DMS153 (cell line): ENCODE measurements around the gene YJU2.
"Not testable (repeated sequence)": the region's sequence is repeated elsewhere in the genome, so short reads cannot be mapped to it uniquely, and the experiment has no call there.

Experiments
- DNase-seq: peaks from one replicate; lab custom pipeline; 2025; lab: John Stamatoyannopoulos, UW

YJU2 gene

GRCh38 chr19:4246767-4247593 lies at the start of gene YJU2:
Gene YJU2 (plus strand): TSS chr19:4247080. CDS start chr19:4247147, 67 bp downstream.
- peak; percentile 97 for DNase-seq

DNA sequence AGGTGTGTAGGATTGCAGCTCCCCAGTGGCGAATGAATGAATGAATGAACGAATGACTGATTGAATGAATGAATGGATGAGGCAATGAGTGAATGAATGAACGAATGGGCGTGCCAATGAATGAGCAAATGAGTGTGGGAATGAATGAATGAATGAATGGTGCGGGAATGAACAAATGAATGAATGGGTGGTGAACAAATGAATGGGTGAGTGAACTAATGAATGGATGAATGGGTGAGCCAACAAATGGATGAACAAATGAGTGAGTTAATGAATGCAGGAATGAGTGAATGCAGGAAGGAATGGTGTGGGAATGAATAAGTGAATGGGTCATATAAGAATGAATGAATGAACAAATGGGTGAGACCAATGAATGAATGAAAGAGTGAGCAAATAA lies 49.7 kb upstream of the YJU2 start:
- DNase-seq = no peak

- no peak for DNase-seq
Measured at GRCh38 chr19:4197625-4198466, 49.0 kb upstream of the YJU2 start.

- no peak for DNase-seq
Measured at GRCh38 chr19:4198467-4199126, 48.3 kb upstream of the YJU2 start.

- DNase-seq = peak; percentile 16
Measured at GRCh38 chr19:4199699-4200293, 47.1 kb upstream of the YJU2 start.

DNA sequence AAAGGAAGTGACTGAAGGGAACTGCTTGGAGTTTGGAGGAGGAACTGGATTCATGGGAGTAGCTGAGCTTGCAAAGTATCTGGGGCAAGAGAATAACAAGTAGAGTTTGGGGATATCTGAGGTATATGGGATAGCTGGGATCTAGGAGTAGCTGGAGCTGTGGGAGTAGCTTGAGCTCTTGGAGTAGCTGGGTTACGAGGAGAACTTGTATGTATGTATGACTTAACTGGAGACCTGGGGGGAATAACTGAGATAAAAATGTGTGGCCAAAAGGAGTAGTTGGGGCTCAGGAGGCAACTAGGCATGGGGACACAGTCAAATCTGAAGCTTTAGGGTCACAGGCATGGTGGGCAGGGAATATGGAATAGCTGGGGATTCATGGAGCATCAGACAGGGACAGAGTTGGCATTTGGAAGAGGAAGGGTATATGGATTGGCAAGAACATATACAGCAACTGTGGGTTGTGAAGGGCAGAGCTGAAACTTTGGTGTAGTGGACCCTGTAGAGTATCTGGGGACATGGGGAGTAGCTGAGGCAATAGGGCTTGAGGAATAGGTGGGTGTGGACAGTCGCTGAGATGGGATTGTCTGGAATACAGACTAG lies 45.8 kb upstream of the YJU2 start:
- no peak for DNase-seq

- DNase-seq = no peak
Measured at GRCh38 chr19:4201798-4202197, 45.1 kb upstream of the YJU2 start.

- no peak for DNase-seq
Measured at GRCh38 chr19:4206818-4207484, 39.9 kb upstream of the YJU2 start.

- DNase-seq = peak; percentile 29
Measured at GRCh38 chr19:4208385-4209094, 38.3 kb upstream of the YJU2 start.

GRCh38 chr19:4210166-4210731 lies 36.6 kb upstream of the YJU2 start:
- no peak for DNase-seq

GRCh38 chr19:4213116-4213515 lies 33.8 kb upstream of the YJU2 start:
- DNase-seq = no peak

- DNase-seq = no peak
Measured at GRCh38 chr19:4215807-4216206, 31.1 kb upstream of the YJU2 start.

- DNase-seq = no peak
Measured at GRCh38 chr19:4216846-4217245, 30.0 kb upstream of the YJU2 start.

- DNase-seq = no peak
Measured at GRCh38 chr19:4217429-4218264, 29.2 kb upstream of the YJU2 start.

DNA sequence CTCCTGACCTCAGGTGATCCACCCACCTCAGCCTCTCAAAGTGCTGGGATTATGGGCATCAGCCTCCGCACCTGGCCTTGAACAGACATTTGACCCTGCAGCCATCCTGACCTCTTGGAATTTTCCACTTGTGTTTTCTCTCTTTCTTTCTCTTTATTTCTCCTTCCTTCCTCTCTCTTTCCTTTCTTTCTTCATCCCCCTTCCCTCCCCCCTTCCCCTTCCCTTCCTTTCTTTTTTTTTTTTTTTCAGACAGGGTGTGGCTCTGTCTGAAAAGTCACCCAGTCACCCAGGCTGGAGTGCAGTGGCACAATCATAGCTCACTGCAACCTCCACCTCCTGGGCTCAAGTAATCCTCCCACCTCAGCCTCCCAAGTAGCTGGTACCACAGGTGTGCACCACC lies 28.4 kb upstream of the YJU2 start:
- DNase-seq = not testable (repeated sequence)

GRCh38 chr19:4220188-4220587 lies 26.7 kb upstream of the YJU2 start:
- no peak for DNase-seq

DNA sequence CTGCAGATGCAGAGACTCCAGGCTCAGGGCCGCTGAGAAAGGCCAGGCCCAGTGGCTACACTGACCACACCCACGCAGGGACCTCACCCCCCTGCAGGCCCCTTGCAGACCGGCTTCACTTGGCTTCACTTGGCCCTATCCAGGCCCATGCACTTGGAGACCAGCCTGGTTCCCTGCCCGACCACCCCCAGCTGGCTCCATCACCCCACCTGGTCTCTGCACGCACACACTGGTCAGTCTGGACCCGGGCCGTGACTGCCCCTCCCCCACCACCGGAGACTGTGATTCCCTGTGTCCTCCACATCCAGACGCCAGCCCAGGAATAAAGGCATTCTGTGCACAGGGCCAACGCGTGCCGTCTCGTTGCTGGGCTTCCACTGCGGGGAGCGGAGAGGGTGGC lies 22.4 kb upstream of the YJU2 start:
- no peak for DNase-seq

GRCh38 chr19:4225885-4226284 lies 21.0 kb upstream of the YJU2 start:
- DNase-seq = no peak

GRCh38 chr19:4227771-4228170 lies 19.1 kb upstream of the YJU2 start:
- no peak for DNase-seq
